Hepatocyte (in vitro differentiated cells): ENCODE results near the gene PKP4.

Experiments
- CTCF ChIP-seq: fragments of 200-600 bp; sonication (generic); IDR thresholded peaks from 2 replicates; pipeline ENCODE4 v1.5.1; 2016; ENCODE audit warnings: antibody characterized with exemption, mild to moderate bottlenecking; ENCODE audit not compliant: poor library complexity
- EZH2 ChIP-seq: fragments of 200-600 bp; sonication (generic); IDR thresholded peaks from 2 replicates; pipeline ENCODE4 v1.6.1; 2016; ENCODE audit warnings: antibody characterized with exemption, mild to moderate bottlenecking, borderline replicate concordance
- EZH2phosphoT487 ChIP-seq: fragments of 200-600 bp; sonication (generic); IDR thresholded peaks from one replicate; pipeline ENCODE4 v1.6.1; 2018; ENCODE audit warnings: antibody characterized with exemption, mild to moderate bottlenecking, low read depth, moderate library complexity; ENCODE audit not compliant: unreplicated experiment, severe bottlenecking

GRCh38 chr2:158658396-158658795 lies 201.6 kb downstream of the PKP4 start:
- TF ChIP-seq CTCF (no peak), EZH2phosphoT487 (no peak), EZH2 (no peak)
